GM23248 (cell line): Measurements from ENCODE around the gene CTCF. TPM values are rescaled to one million over a fixed set of nuclear protein-coding genes. Genes with fewer than 3 reads are reported as not detected.

Experiments
- DNase-seq: peaks from one replicate; pipeline ENCODE4 v3.0.0-alpha.2; 2015
- H2AFZ ChIP-seq: fragments of 200-600 bp; sonication (generic); 2 replicates; pipeline ENCODE4 v1.6.1; 2016; ENCODE audit warnings: antibody characterized with exemption
- H3F3A ChIP-seq: fragments of 200-600 bp; sonication (generic); 2 replicates; pipeline ENCODE4 v1.6.1; 2016; ENCODE audit warnings: mild to moderate bottlenecking, antibody characterized with exemption, mixed run types; ENCODE audit not compliant: insufficient read depth
- H3K27ac ChIP-seq: fragments of 200-600 bp; sonication (generic); 2 replicates; pipeline ENCODE4 v1.5.1; 2016; ENCODE audit warnings: mild to moderate bottlenecking
- H3K27me3 ChIP-seq: fragments of 200-600 bp; sonication (generic); replicated peaks from 2 replicates; pipeline ENCODE4 v1.6.1; 2016; ENCODE audit warnings: mild to moderate bottlenecking; ENCODE audit not compliant: insufficient read depth
- H3K36me3 ChIP-seq: fragments of 200-600 bp; sonication (generic); 2 replicates; pipeline ENCODE4 v1.6.1; 2016; ENCODE audit warnings: low read depth, mild to moderate bottlenecking
- H3K4me1 ChIP-seq: fragments of 200-600 bp; sonication (generic); 2 replicates; pipeline ENCODE4 v1.6.1; 2016; ENCODE audit warnings: mild to moderate bottlenecking; ENCODE audit not compliant: insufficient read depth
- H3K4me2 ChIP-seq: fragments of 200-600 bp; sonication (generic); one replicate; pipeline ENCODE4 v1.6.1; 2016; ENCODE audit warnings: mild to moderate bottlenecking; ENCODE audit not compliant: unreplicated experiment
- H3K4me3 ChIP-seq: fragments of 200-600 bp; sonication (generic); 2 replicates; pipeline ENCODE4 v1.5.1; 2016; ENCODE audit warnings: mild to moderate bottlenecking
- H3K79me2 ChIP-seq: fragments of 200-600 bp; sonication (generic); 2 replicates; pipeline ENCODE4 v1.6.1; 2016; ENCODE audit warnings: mild to moderate bottlenecking; ENCODE audit not compliant: insufficient read depth
- H3K9ac ChIP-seq: fragments of 200-600 bp; sonication (generic); 2 replicates; pipeline ENCODE4 v1.6.1; 2016; ENCODE audit warnings: mild to moderate bottlenecking
- H3K9me2 ChIP-seq: fragments of 200-600 bp; sonication (generic); 2 replicates; pipeline ENCODE4 v1.6.1; 2016; ENCODE audit warnings: mixed run types, mild to moderate bottlenecking, moderate library complexity; ENCODE audit not compliant: insufficient read depth
- H3K9me3 ChIP-seq: fragments of 200-600 bp; sonication (generic); one replicate; pipeline ENCODE4 v1.6.1; 2017; ENCODE audit warnings: low read depth
- H4K20me1 ChIP-seq: fragments of 200-600 bp; sonication (generic); 2 replicates; pipeline ENCODE4 v1.6.0; 2016; ENCODE audit not compliant: insufficient read depth
- EZH2 ChIP-seq: fragments of 200-600 bp; sonication (generic); IDR thresholded peaks from 2 replicates; pipeline ENCODE4 v1.6.1; 2018; ENCODE audit warnings: antibody characterized with exemption, mild to moderate bottlenecking; ENCODE audit not compliant: insufficient read depth, poor library complexity, severe bottlenecking
- EZH2phosphoT487 ChIP-seq: fragments of 200-600 bp; sonication (generic); IDR thresholded peaks from 2 replicates; pipeline ENCODE4 v1.6.1; 2018; ENCODE audit warnings: antibody characterized with exemption, moderate library complexity, mild to moderate bottlenecking, low read depth; ENCODE audit not compliant: insufficient read depth
- WGBS, 2 experiments: methylation state at CpG; one replicate each; pipeline ENCODE4 v1.1.6; 2015 to 2017; ENCODE audit warnings: low lambda C conversion rate in 2 of 2, low coverage in 1 of 2; ENCODE audit errors: missing lambda C conversion rate in 2 of 2; 5-methylcytosine and 5-hydroxymethylcytosine counted together
- in situ Hi-C: fragments of 300-500 bp; cut with MboI; formaldehyde crosslinking; loops from 2 replicates; pipeline ENCODE4 v1.15.0; 2020
- polyA plus RNA-seq: library from polyadenylated mRNA; unstranded; fragments of >200 nt; fragmentation: Nextera tagmentation; extraction: Ambion mirVana; gene quantifications from 2 replicates; pipeline ENCODE4 v1.2.1, GENCODE V29; 2016
- total RNA-seq: library from RNA; depleted of rRNA; stranded (reverse); fragments of >200 nt; shearing (Covaris generic); gene quantifications from 2 replicates; pipeline ENCODE4 v1.2.3, GENCODE V29; 2014

CTCF gene
- total and polyA plus RNA-seq, 2 experiments from 2014 or later = 19.6 to 21.9 TPM

DNA sequence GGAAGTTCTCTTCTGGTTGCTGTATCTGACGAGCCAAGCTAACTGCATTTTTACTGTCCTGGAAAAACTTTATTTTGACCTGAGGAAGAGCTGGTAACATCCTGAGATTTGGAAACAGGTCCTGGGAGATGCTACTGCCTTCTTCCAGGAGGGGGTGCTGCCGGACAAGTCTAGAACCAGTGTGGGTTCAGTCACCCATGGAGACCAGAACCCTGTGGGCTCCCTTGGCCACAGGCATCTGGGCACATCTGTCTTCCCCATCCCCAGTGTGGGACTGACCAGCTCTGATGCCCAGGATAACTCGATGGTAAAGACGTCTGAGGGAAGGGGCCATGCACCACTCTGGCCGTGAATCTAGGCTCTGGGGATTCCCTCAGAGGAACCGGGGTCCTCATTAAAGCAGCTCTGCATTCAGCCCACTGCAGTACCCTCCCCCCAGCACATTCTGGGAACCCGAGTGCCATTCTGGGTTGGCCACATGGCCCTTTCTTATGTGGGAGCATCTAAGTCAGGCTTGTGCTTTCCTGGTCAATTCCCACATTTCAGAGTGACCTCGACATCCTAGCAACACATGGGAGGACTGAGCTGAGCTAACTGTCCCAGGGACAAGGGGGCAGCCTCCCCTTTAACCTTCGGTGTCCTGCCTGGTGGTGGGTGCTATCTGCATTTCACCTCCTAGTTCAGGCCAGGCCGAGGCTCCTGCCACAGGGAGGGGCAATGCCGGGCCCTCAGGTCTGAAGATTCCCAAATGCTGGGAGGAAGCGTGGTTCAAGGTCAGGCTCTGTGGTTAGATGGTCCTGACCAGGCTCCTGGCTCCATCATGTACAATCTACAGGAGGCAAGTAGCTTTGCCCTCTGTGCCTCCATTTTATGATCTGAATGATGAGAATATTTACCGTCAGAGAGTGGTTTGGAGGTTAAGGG lies 110.7 kb downstream of the CTCF start:
- DNase-seq = peak; percentile 87
- Histone ChIP-seq H3K4me1 (no peaks in the 10 kb centered on the region), H3K36me3 (no peaks in the 10 kb centered on the region), H3K9me3 (no peaks in the 10 kb centered on the region), H3K9ac (no peak overlapping the region), H3K4me2 (no peak overlapping the region), H3K79me2 (no peaks in the 10 kb centered on the region), H3F3A (no peaks in the 10 kb centered on the region), H4K20me1 (no peaks in the 10 kb centered on the region), H3K27ac (no peak overlapping the region), H2AFZ (no peak overlapping the region), H3K4me3 (no peak overlapping the region), H3K27me3 (no peaks in the 10 kb centered on the region), H3K9me2 (no peaks in the 10 kb centered on the region)
- WGBS, 2 experiments = 57 to 66% methylated on average over 13 of the region's 13 CpGs
- TF ChIP-seq EZH2phosphoT487 (no peak), EZH2 (no peak)
- in situ Hi-C loops = loop anchor here (10.0 kb wide), 1 partner anchor 132 kb away; the partner anchor contains the start of genes RANBP10 and TSNAXIP1

DNA sequence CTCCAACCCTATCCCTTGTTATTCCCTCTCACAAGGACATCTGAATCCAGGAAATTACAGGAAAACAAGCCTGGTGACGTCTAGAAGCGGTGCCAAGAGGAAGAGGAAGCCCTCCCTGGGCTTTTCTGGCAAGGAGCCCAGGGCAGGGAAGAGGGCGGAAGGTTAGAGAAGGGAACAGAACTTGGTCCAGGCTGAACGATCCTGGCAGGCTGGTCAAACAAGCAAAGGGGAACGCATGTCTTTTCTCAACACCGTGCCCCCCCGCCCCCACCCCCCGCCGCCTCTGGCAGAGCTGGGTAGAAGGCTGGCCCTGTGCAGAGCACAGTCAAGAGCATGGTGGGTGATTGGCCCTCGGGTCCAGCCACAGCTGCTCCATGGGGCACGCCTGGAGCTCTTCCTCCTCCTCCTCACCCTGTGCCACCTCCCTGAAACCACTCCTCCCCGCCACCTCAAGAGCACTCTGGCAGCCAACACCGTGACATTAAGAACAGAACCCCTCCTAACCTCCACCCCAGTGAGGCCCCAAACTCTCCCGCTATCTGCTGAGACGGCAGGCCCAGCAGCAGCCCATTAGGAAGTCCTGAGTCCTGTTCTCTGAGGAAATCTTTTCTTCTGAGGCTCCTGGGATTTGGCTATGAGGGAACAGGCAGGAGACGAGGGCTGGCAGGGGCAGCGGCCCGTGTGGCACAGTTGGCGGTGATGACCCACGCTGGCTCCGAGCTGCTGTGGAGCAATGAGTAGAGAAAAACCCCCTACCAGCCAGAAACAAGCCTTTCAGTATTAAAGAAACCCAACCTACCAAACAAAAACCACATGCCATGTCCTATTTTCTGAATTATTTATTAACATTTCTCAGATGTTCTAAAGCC lies 111.6 kb downstream of the CTCF start:
- in situ Hi-C loops = loop anchor here (10.0 kb wide), 1 partner anchor 131 kb away; the partner anchor contains the start of genes RANBP10 and TSNAXIP1
- Histone ChIP-seq H3K27ac (no peak overlapping the region), H3K4me2 (no peak overlapping the region), H3K4me1 (no peaks in the 10 kb centered on the region), H3K79me2 (no peaks in the 10 kb centered on the region), H3F3A (no peaks in the 10 kb centered on the region), H3K9ac (no peak overlapping the region), H4K20me1 (no peaks in the 10 kb centered on the region), H3K4me3 (no peak overlapping the region), H3K9me2 (no peaks in the 10 kb centered on the region), H3K36me3 (no peaks in the 10 kb centered on the region), H3K27me3 (no peaks in the 10 kb centered on the region), H2AFZ (no peak overlapping the region), H3K9me3 (no peaks in the 10 kb centered on the region)
- TF ChIP-seq EZH2 (no peak), EZH2phosphoT487 (no peak)
- WGBS, 2 experiments = 35 to 36% methylated on average over 17 to 21 of the region's 21 CpGs
- no peak for DNase-seq

- Histone ChIP-seq H3F3A (no peaks in the 10 kb centered on the region), H3K9me3 (no peaks in the 10 kb centered on the region)
- DNase-seq = no peak
Observed at GRCh38 chr16:67674851-67675578, 112.7 kb downstream of the CTCF start.

More at GRCh38 chr16:67674851-67675578, 112.7 kb downstream of the CTCF start:
- H3K4me1 ChIP-seq = no peaks in the 10 kb centered on the region
- H3K27me3 ChIP-seq = no peaks in the 10 kb centered on the region
- no peak overlapping the region for H3K4me2 ChIP-seq
- H2AFZ ChIP-seq = no peak overlapping the region
- H3K9ac ChIP-seq = no peak overlapping the region
- no peaks in the 10 kb centered on the region for H3K9me2 ChIP-seq
- WGBS, 2 experiments = 93 to 95% methylated on average over 27 to 28 of the region's 28 CpGs
- no peak for TF ChIP-seq EZH2
- no peak for TF ChIP-seq EZH2phosphoT487
- no peaks in the 10 kb centered on the region for H4K20me1 ChIP-seq
- H3K27ac ChIP-seq = no peak overlapping the region
- H3K36me3 ChIP-seq = no peaks in the 10 kb centered on the region
- no peaks in the 10 kb centered on the region for H3K79me2 ChIP-seq
- in situ Hi-C loops = loop anchor here (10.0 kb wide), 1 partner anchor 130 kb away; the partner anchor contains the start of genes RANBP10 and TSNAXIP1
- no peak overlapping the region for H3K4me3 ChIP-seq
